A673 (cell line): ENCODE results near the gene ACOXL. TPM values are rescaled to one million over a fixed set of nuclear protein-coding genes. Genes with fewer than 3 reads are reported as not detected.

ENCODE experiments used
- BruUV-seq: library from RNA; stranded (reverse); fragments of 400-500 nt; replicated peaks from 2 replicates; lab custom pipeline; 2021; lab: Mats Ljungman, UMichigan
- CTCF ChIA-PET: fragments of 300-600 bp; sonication (Branson Sonifier 250); formaldehyde crosslinking; loops from one replicate; lab custom pipeline; 2022; ENCODE audit warnings: antibody characterized with exemption; lab: Charles Lee
- POLR2A ChIA-PET: fragments of 300-600 bp; sonication (Branson Sonifier 250); formaldehyde crosslinking; loops from one replicate; lab custom pipeline; 2022; ENCODE audit warnings: antibody characterized with exemption; ENCODE audit not compliant: low non-redundant PET; lab: Charles Lee
- DNase-seq: peaks from one replicate; pipeline ENCODE4 v3.0.0-alpha.2; 2015; ENCODE audit warnings: low spot score
- H3K27ac ChIP-seq: fragments of 200-600 bp; sonication (generic); 2 replicates; pipeline ENCODE4 v1.5.1; 2016; ENCODE audit warnings: mixed run types, low read depth, mild to moderate bottlenecking, mixed read lengths, antibody characterized with exemption, low read length; ENCODE audit not compliant: poor library complexity, severe bottlenecking
- H3K27me3 ChIP-seq: fragments of 200-600 bp; sonication (generic); replicated peaks from 2 replicates; pipeline ENCODE4 v1.6.1; 2017; ENCODE audit warnings: mixed run types, low read depth, mild to moderate bottlenecking, mixed read lengths, antibody characterized with exemption, low read length; ENCODE audit not compliant: insufficient read depth, poor library complexity
- H3K36me3 ChIP-seq: fragments of 200-600 bp; sonication (generic); 2 replicates; pipeline ENCODE4 v1.6.1; 2016; ENCODE audit warnings: mixed run types, mild to moderate bottlenecking, mixed read lengths, antibody characterized with exemption, low read length; ENCODE audit not compliant: insufficient read depth, poor library complexity, severe bottlenecking
- H3K4me1 ChIP-seq: fragments of 200-600 bp; sonication (generic); 2 replicates; pipeline ENCODE4 v1.6.1; 2017; ENCODE audit warnings: mixed run types, mild to moderate bottlenecking, mixed read lengths, antibody characterized with exemption, low read length; ENCODE audit not compliant: insufficient read depth, poor library complexity, severe bottlenecking
- H3K4me3 ChIP-seq: fragments of 200-600 bp; sonication (generic); 2 replicates; pipeline ENCODE4 v1.5.1; 2016; ENCODE audit warnings: low read depth, mixed run types, mild to moderate bottlenecking, mixed read lengths, low read length; ENCODE audit not compliant: poor library complexity, severe bottlenecking
- H3K9me3 ChIP-seq: fragments of 200-600 bp; sonication (generic); 2 replicates; pipeline ENCODE4 v1.6.1; 2016; ENCODE audit warnings: mixed run types, low read depth, mild to moderate bottlenecking, mixed read lengths, antibody characterized with exemption, low read length; ENCODE audit not compliant: poor library complexity, severe bottlenecking
- CTCF ChIP-seq: fragments of 300-800, 200-600 bp; sonication (generic); conservative IDR thresholded peaks from 2 replicates; pipeline ENCODE4 v1.5.1; 2017; ENCODE audit warnings: low read depth, mild to moderate bottlenecking, antibody characterized with exemption, low read length, moderate library complexity, mixed read lengths
- EZH2 ChIP-seq: fragments of 200-600 bp; sonication (generic); IDR thresholded peaks from 2 replicates; pipeline ENCODE4 v1.6.1; 2017; ENCODE audit warnings: borderline replicate concordance, low read depth, mild to moderate bottlenecking, mixed read lengths, antibody characterized with exemption, low read length; ENCODE audit not compliant: poor library complexity, severe bottlenecking
- intact Hi-C: fragments of 100-400 bp; cut with micrococcal nuclease; formaldehyde crosslinking; loops from one replicate; pipeline ENCODE4 v1.10.0; 2022; ENCODE audit not compliant: unreplicated experiment
- total RNA-seq: library from RNA; stranded (reverse); gene quantifications from 2 replicates; pipeline ENCODE4 v1.2.3, GENCODE V29; 2021

ACOXL gene
- total RNA-seq, 1 experiment from 2014 or later: not detected

GRCh38 chr2:111111101-111111755 lies 378.9 kb downstream of the ACOXL start:
- Histone ChIP-seq H3K9me3 (no peaks in the 10 kb centered on the region), H3K4me1 (no peaks in the 10 kb centered on the region), H3K36me3 (no peaks in the 10 kb centered on the region), H3K4me3 (no peak overlapping the region), H3K27ac (no peak overlapping the region), H3K27me3 (peaks cover 17% of the 10 kb centered on the region)
- intact Hi-C loops: no loop called here
- POLR2A ChIA-PET: no interaction called here
- BruUV-seq: no TSS peak
- TF ChIP-seq EZH2 (no peak), CTCF (no peak)
- DNase-seq: no peak
- CTCF ChIA-PET: no interaction called here

- DNase-seq: no peak
- H3K4me3 ChIP-seq: no peak overlapping the region
- peaks cover 23% of the 10 kb centered on the region for H3K27me3 ChIP-seq
- TF ChIP-seq EZH2 (no peak), CTCF (no peak)
- H3K27ac ChIP-seq: no peak overlapping the region
- peaks cover 6% of the 10 kb centered on the region for H3K4me1 ChIP-seq
- no peaks in the 10 kb centered on the region for H3K36me3 ChIP-seq
- ChIA-PET CTCF (no interaction called here), POLR2A (no interaction called here)
- intact Hi-C loops: no loop called here
- no peaks in the 10 kb centered on the region for H3K9me3 ChIP-seq
- no TSS peak for BruUV-seq
These were observed 381.5 kb downstream of the ACOXL start for GRCh38 chr2:111113838-111114237.

- Histone ChIP-seq H3K4me3 (no peak overlapping the region), H3K4me1 (peaks cover 6% of the 10 kb centered on the region), H3K9me3 (no peaks in the 10 kb centered on the region), H3K27me3 (peaks cover 23% of the 10 kb centered on the region), H3K27ac (no peak overlapping the region), H3K36me3 (no peaks in the 10 kb centered on the region)
- ChIA-PET POLR2A (no interaction called here), CTCF (no interaction called here)
- intact Hi-C loops: loop anchor here (2.0 to 5.0 kb wide), 2 partner anchors 341 to 583 kb away; no protein-coding TSS in a partner anchor
- DNase-seq: no peak
- no TSS peak for BruUV-seq
- TF ChIP-seq EZH2 (no peak), CTCF (no peak)
These were observed 383.8 kb downstream of the ACOXL start for GRCh38 chr2:111116011-111116746.
